Dendritic cell treated with granulocyte-macrophage colony-stimulating factor and Interleukin-4, amounts not matched to agents 40 ng/mL and 50 ng/mL, for 4 days (primary cell): Measurements from ENCODE around the gene ANO1.
"Not testable (repeated sequence)": the region's sequence is repeated elsewhere in the genome, so short reads cannot be mapped to it uniquely, and the experiment has no call there.

Experiments
- H3K27ac Mint-ChIP-seq: one replicate; pipeline ENCODE4 v1.8.0; 2022; ENCODE audit warnings: mild to moderate bottlenecking, mixed read lengths
- H3K27me3 Mint-ChIP-seq: one replicate; pipeline ENCODE4 v1.8.0; 2022; ENCODE audit warnings: mild to moderate bottlenecking, mixed read lengths
- H3K36me3 Mint-ChIP-seq: one replicate; pipeline ENCODE4 v1.8.0; 2022; ENCODE audit warnings: low read depth, mixed read lengths
- H3K4me1 Mint-ChIP-seq: one replicate; pipeline ENCODE4 v1.8.0; 2022; ENCODE audit warnings: low read depth, mixed read lengths
- H3K4me3 Mint-ChIP-seq: one replicate; pipeline ENCODE4 v1.8.0; 2022; ENCODE audit warnings: mild to moderate bottlenecking, moderate library complexity, mixed read lengths
- H3K9me3 Mint-ChIP-seq: one replicate; pipeline ENCODE4 v1.8.0; 2022; ENCODE audit warnings: mixed read lengths
- intact Hi-C: fragments of 100-400 bp; cut with micrococcal nuclease; formaldehyde crosslinking; loops from one replicate; pipeline ENCODE4 v1.15.0; 2022

The ANO1 gene

GRCh38 chr11:70078095-70078780 is at the start of gene ANO1:
Gene ANO1 (plus strand): TSS chr11:70078317. CDS start chr11:70078607, 290 bp downstream.
- Mint-ChIP-seq H3K9me3 (no peaks in the 10 kb centered on the region), H3K4me1 (no peaks in the 10 kb centered on the region), H3K27me3 (peaks cover 72% of the 10 kb centered on the region), H3K4me3 (no peak within 1 kb of the TSS), H3K36me3 (no peaks in the 10 kb centered on the region), H3K27ac (no peak within 1 kb of the TSS)
- intact Hi-C loops: no loop called here

GRCh38 chr11:70029115-70029860 is 48.8 kb upstream of the ANO1 start:
- no peak overlapping the region for H3K4me3 Mint-ChIP-seq
- H3K36me3 Mint-ChIP-seq: no peaks in the 10 kb centered on the region
- H3K9me3 Mint-ChIP-seq: no peaks in the 10 kb centered on the region
- intact Hi-C loops: no loop called here
- H3K4me1 Mint-ChIP-seq: no peaks in the 10 kb centered on the region
- H3K27ac Mint-ChIP-seq: no peak overlapping the region
- H3K27me3 Mint-ChIP-seq: peaks cover 3% of the 10 kb centered on the region

GRCh38 chr11:70029861-70030380 is 48.2 kb upstream of the ANO1 start:
- Mint-ChIP-seq H3K9me3 (no peaks in the 10 kb centered on the region), H3K4me3 (no peak overlapping the region), H3K27ac (no peak overlapping the region), H3K36me3 (no peaks in the 10 kb centered on the region), H3K27me3 (peaks cover 3% of the 10 kb centered on the region), H3K4me1 (no peaks in the 10 kb centered on the region)
- intact Hi-C loops: no loop called here

- no peaks in the 10 kb centered on the region for H3K4me1 Mint-ChIP-seq
- H3K27ac Mint-ChIP-seq: no peak overlapping the region
- no peaks in the 10 kb centered on the region for H3K9me3 Mint-ChIP-seq
- H3K4me3 Mint-ChIP-seq: no peak overlapping the region
- no peaks in the 10 kb centered on the region for H3K36me3 Mint-ChIP-seq
- H3K27me3 Mint-ChIP-seq: peaks cover 3% of the 10 kb centered on the region
- intact Hi-C loops: no loop called here
Measured at GRCh38 chr11:70030412-70030811, 47.7 kb upstream of the ANO1 start.

GRCh38 chr11:70031631-70032469 is 46.3 kb upstream of the ANO1 start:
- intact Hi-C loops: no loop called here
- Mint-ChIP-seq H3K27ac (no peak overlapping the region), H3K27me3 (peaks cover 3% of the 10 kb centered on the region), H3K4me1 (no peaks in the 10 kb centered on the region), H3K36me3 (no peaks in the 10 kb centered on the region), H3K4me3 (no peak overlapping the region), H3K9me3 (peaks cover 10% of the 10 kb centered on the region)

GRCh38 chr11:70032470-70032795 is 45.7 kb upstream of the ANO1 start:
- no peaks in the 10 kb centered on the region for H3K36me3 Mint-ChIP-seq
- intact Hi-C loops: no loop called here
- H3K4me3 Mint-ChIP-seq: no peak overlapping the region
- H3K4me1 Mint-ChIP-seq: no peaks in the 10 kb centered on the region
- peaks cover 3% of the 10 kb centered on the region for H3K27me3 Mint-ChIP-seq
- peaks cover 15% of the 10 kb centered on the region for H3K9me3 Mint-ChIP-seq
- no peak overlapping the region for H3K27ac Mint-ChIP-seq

- Mint-ChIP-seq H3K4me3 (no peak overlapping the region), H3K4me1 (no peaks in the 10 kb centered on the region), H3K9me3 (peaks cover 21% of the 10 kb centered on the region), H3K36me3 (no peaks in the 10 kb centered on the region), H3K27ac (no peak overlapping the region), H3K27me3 (peaks cover 3% of the 10 kb centered on the region)
- intact Hi-C loops: no loop called here
Measured at GRCh38 chr11:70032943-70033710, 45.0 kb upstream of the ANO1 start.

- Mint-ChIP-seq H3K36me3 (no peaks in the 10 kb centered on the region), H3K27me3 (peaks cover 3% of the 10 kb centered on the region), H3K27ac (no peak overlapping the region), H3K4me1 (no peaks in the 10 kb centered on the region), H3K9me3 (peaks cover 26% of the 10 kb centered on the region), H3K4me3 (no peak overlapping the region)
- intact Hi-C loops: no loop called here
Measured at GRCh38 chr11:70033711-70034070, 44.4 kb upstream of the ANO1 start.

- Mint-ChIP-seq H3K27me3 (peaks cover 3% of the 10 kb centered on the region), H3K27ac (no peak overlapping the region), H3K4me1 (no peaks in the 10 kb centered on the region), H3K9me3 (peaks cover 38% of the 10 kb centered on the region), H3K36me3 (no peaks in the 10 kb centered on the region), H3K4me3 (no peak overlapping the region)
- intact Hi-C loops: no loop called here
Measured at GRCh38 chr11:70034740-70035365, 43.3 kb upstream of the ANO1 start.

GRCh38 chr11:70035665-70036064 is 42.5 kb upstream of the ANO1 start:
- peaks cover 46% of the 10 kb centered on the region for H3K9me3 Mint-ChIP-seq
- intact Hi-C loops, H3K4me3 Mint-ChIP-seq, H3K27ac Mint-ChIP-seq, H3K4me1 Mint-ChIP-seq, H3K36me3 Mint-ChIP-seq, H3K27me3 Mint-ChIP-seq: not testable (repeated sequence)

GRCh38 chr11:70036971-70037882 is 40.9 kb upstream of the ANO1 start:
- no peak overlapping the region for H3K27ac Mint-ChIP-seq
- no peak overlapping the region for H3K4me3 Mint-ChIP-seq
- no peaks in the 10 kb centered on the region for H3K36me3 Mint-ChIP-seq
- H3K27me3 Mint-ChIP-seq: peaks cover under 1% of the 10 kb centered on the region
- intact Hi-C loops: no loop called here
- H3K4me1 Mint-ChIP-seq: no peaks in the 10 kb centered on the region
- peaks cover 55% of the 10 kb centered on the region for H3K9me3 Mint-ChIP-seq

GRCh38 chr11:70038034-70038834 is 39.9 kb upstream of the ANO1 start:
- H3K36me3 Mint-ChIP-seq: no peaks in the 10 kb centered on the region
- no peaks in the 10 kb centered on the region for H3K4me1 Mint-ChIP-seq
- peaks cover 65% of the 10 kb centered on the region for H3K9me3 Mint-ChIP-seq
- no peak overlapping the region for H3K27ac Mint-ChIP-seq
- no peak overlapping the region for H3K4me3 Mint-ChIP-seq
- H3K27me3 Mint-ChIP-seq: no peaks in the 10 kb centered on the region
- intact Hi-C loops: no loop called here
